ENCODE results near the gene SGIP1. TPM values are rescaled to one million over a fixed set of nuclear protein-coding genes. Genes with fewer than 3 reads are reported as not detected.
"Not testable (repeated sequence)": the region's sequence is repeated elsewhere in the genome, so short reads cannot be mapped to it uniquely, and the experiment has no call there.

SGIP1 gene
- total RNA-seq, 2 donors from 2014 or later, result 3.4 to 4.9 TPM

GRCh38 chr1:66692681-66693080 is 158.7 kb downstream of the SGIP1 start:
- ATAC-seq, result no peak
- intact Hi-C loops (cut with DNase I), result no loop called here

GRCh38 chr1:66693856-66694255 is 159.9 kb downstream of the SGIP1 start:
- DNase-seq (no peak), ATAC-seq (no peak)
- intact Hi-C loops (cut with DNase I), result no loop called here

More at GRCh38 chr1:66692681-66693080, 158.7 kb downstream of the SGIP1 start:
- DNase-seq, result no peak

- intact Hi-C loops (cut with DNase I), result no loop called here
- ATAC-seq (no peak), DNase-seq (no peak)
These were observed 161.2 kb downstream of the SGIP1 start for GRCh38 chr1:66695116-66695515.

- intact Hi-C loops (cut with DNase I), result no loop called here
- DNase-seq (no peak), ATAC-seq (no peak)
These were observed 162.8 kb downstream of the SGIP1 start for GRCh38 chr1:66696771-66697170.

GRCh38 chr1:66699213-66699612 is 165.3 kb downstream of the SGIP1 start:
- DNase-seq, result no peak
- intact Hi-C loops (cut with DNase I), result no loop called here
- no peak for ATAC-seq

GRCh38 chr1:66704177-66704875 is 170.4 kb downstream of the SGIP1 start:
- intact Hi-C loops (cut with DNase I), result no loop called here
- ATAC-seq (no peak), DNase-seq (no peak)

GRCh38 chr1:66705110-66705509 is 171.2 kb downstream of the SGIP1 start:
- no peak for DNase-seq
- intact Hi-C loops (cut with DNase I), result no loop called here
- ATAC-seq, result no peak

GRCh38 chr1:66711420-66711819 is 177.5 kb downstream of the SGIP1 start:
- intact Hi-C loops (cut with DNase I), result no loop called here
- no peak for DNase-seq
- no peak for ATAC-seq

GRCh38 chr1:66712839-66713238 is 178.9 kb downstream of the SGIP1 start:
- ATAC-seq, result no peak
- intact Hi-C loops (cut with DNase I), result no loop called here

GRCh38 chr1:66723985-66724384 is 190.0 kb downstream of the SGIP1 start:
- DNase-seq (no peak), ATAC-seq (no peak)
- intact Hi-C loops (cut with DNase I), result loop anchor here in 1 of 2 donors (10.0 kb wide), 1 partner anchor 469 kb away; no protein-coding TSS in a partner anchor

More at GRCh38 chr1:66712839-66713238, 178.9 kb downstream of the SGIP1 start:
- DNase-seq, result no peak

- intact Hi-C loops (cut with DNase I), result loop anchor here in 1 of 2 donors (10.0 kb wide), 1 partner anchor 471 kb away; no protein-coding TSS in a partner anchor
- ATAC-seq (peak; percentile 83 to 95), DNase-seq (peak; percentile 24)
These were observed 192.1 kb downstream of the SGIP1 start for GRCh38 chr1:66725885-66726665.

- intact Hi-C loops (cut with DNase I), result loop anchor here in 1 of 2 donors (10.0 kb wide), 1 partner anchor 473 kb away; no protein-coding TSS in a partner anchor
- no peak for DNase-seq
- ATAC-seq, result no peak
These were observed 194.1 kb downstream of the SGIP1 start for GRCh38 chr1:66728021-66728420.

GRCh38 chr1:66728716-66729115 is 194.8 kb downstream of the SGIP1 start:
- ATAC-seq, DNase-seq: not testable (repeated sequence)
- intact Hi-C loops (cut with DNase I), result loop anchor here in 1 of 2 donors (10.0 kb wide), 1 partner anchor 474 kb away; no protein-coding TSS in a partner anchor

- no peak for DNase-seq
- intact Hi-C loops (cut with DNase I), result loop anchor here in 1 of 2 donors (10.0 kb wide), 1 partner anchor 474 kb away; no protein-coding TSS in a partner anchor
- no peak for ATAC-seq
These were observed 195.2 kb downstream of the SGIP1 start for GRCh38 chr1:66729119-66729518.

GRCh38 chr1:66729523-66729922 is 195.6 kb downstream of the SGIP1 start:
- ATAC-seq (no peak), DNase-seq (no peak)
- intact Hi-C loops (cut with DNase I), result loop anchor here in 1 of 2 donors (10.0 kb wide), 1 partner anchor 475 kb away; no protein-coding TSS in a partner anchor

GRCh38 chr1:66730462-66730861 is 196.5 kb downstream of the SGIP1 start:
- intact Hi-C loops (cut with DNase I), result no loop called here
- ATAC-seq (no peak), DNase-seq (no peak)

GRCh38 chr1:66731170-66731865 is 197.4 kb downstream of the SGIP1 start:
- no peak for DNase-seq
- no peak for ATAC-seq
- intact Hi-C loops (cut with DNase I), result no loop called here

GRCh38 chr1:66732407-66733166 is 198.6 kb downstream of the SGIP1 start:
- intact Hi-C loops (cut with DNase I), result no loop called here
- peak in 1 of 2 donors; percentile 36 for ATAC-seq
- DNase-seq, result no peak

All from left cardiac atrium (tissue), 4 donors.